Activated CD4-positive, alpha-beta memory T cell treated with anti-CD3 and anti-CD28 coated beads for 36 hours (primary cell): ENCODE data around the gene THTPA. TPM values are rescaled to one million over a fixed set of nuclear protein-coding genes. Genes with fewer than 3 reads are reported as not detected.

ENCODE experiments used
- CTCF ChIA-PET: fragments of 350-600 bp; sonication (Branson Sonifier 250); formaldehyde crosslinking; loops from one replicate; lab custom pipeline; 2021; ENCODE audit warnings: antibody characterized with exemption, inconsistent platforms; lab: Charles Lee
- POLR2A ChIA-PET: fragments of 350-600 bp; sonication (Branson Sonifier 250); formaldehyde crosslinking; loops from one replicate; lab custom pipeline; 2021; ENCODE audit warnings: antibody characterized with exemption; lab: Charles Lee
- DNase-seq: peaks from one replicate; pipeline ENCODE4 v3.0.0-alpha.2; 2020
- H3K27ac Mint-ChIP-seq: one replicate; pipeline ENCODE4 v1.8.0; 2021; ENCODE audit warnings: mixed read lengths
- H3K27me3 Mint-ChIP-seq: one replicate; pipeline ENCODE4 v1.8.0; 2021; ENCODE audit warnings: mixed read lengths
- H3K36me3 Mint-ChIP-seq: one replicate; pipeline ENCODE4 v1.8.0; 2021; ENCODE audit warnings: mixed read lengths
- H3K4me1 Mint-ChIP-seq: one replicate; pipeline ENCODE4 v1.8.0; 2021; ENCODE audit warnings: low read depth, mixed read lengths
- H3K4me3 Mint-ChIP-seq: one replicate; pipeline ENCODE4 v1.8.0; 2021; ENCODE audit warnings: mild to moderate bottlenecking, mixed read lengths
- H3K9me3 Mint-ChIP-seq: one replicate; pipeline ENCODE4 v1.8.0; 2021; ENCODE audit warnings: mixed read lengths
- intact Hi-C: fragments of 100-400 bp; cut with micrococcal nuclease; formaldehyde crosslinking; loops from one replicate; pipeline ENCODE4 v1.15.1; 2023
- total RNA-seq, 2 experiments: library from RNA; stranded (reverse); gene quantifications; one replicate each; pipeline ENCODE4 v1.2.3, GENCODE V29; 2021

The THTPA gene
- 1 to 10 TPM; 7.7 to 8.2 TPM for total RNA-seq

GRCh38 chr14:23555882-23556699 lies at the start of gene THTPA:
TSS of gene THTPA (plus strand) at chr14:23556271. CDS start at chr14:23556758, 487 bp downstream.
- Mint-ChIP-seq H3K27me3 (no peaks in the 10 kb centered on the region), H3K9me3 (no peaks in the 10 kb centered on the region), H3K36me3 (peaks cover 13% of the 10 kb centered on the region), H3K27ac (peak within 1 kb of the TSS; percentile 93), H3K4me3 (peak within 1 kb of the TSS; percentile 90), H3K4me1 (peaks cover 40% of the 10 kb centered on the region)
- CTCF ChIA-PET = interaction anchor here (0.6 to 11.3 kb wide), 5 partner anchors 8 to 233 kb away, joined by 3 to 223 read pairs (median 3); partner anchors contain the start of gene AP1G2
- DNase-seq = peak; percentile 95
- intact Hi-C loops = loop anchor here (1.0 to 5.0 kb wide), 5 partner anchors 11 to 269 kb away; partner anchors contain the start of genes AP1G2, HOMEZ, NGDN and PPP1R3E
- POLR2A ChIA-PET = interaction anchor here (1.0 to 1.3 kb wide), 2 partner anchors 11 to 234 kb away, joined by 4 read pairs; partner anchors contain the start of gene AP1G2

- POLR2A ChIA-PET = no interaction called here
- intact Hi-C loops = no loop called here
- Mint-ChIP-seq H3K27ac (no peak overlapping the region), H3K36me3 (no peaks in the 10 kb centered on the region), H3K4me3 (peak overlapping the region; percentile 53), H3K27me3 (no peaks in the 10 kb centered on the region), H3K9me3 (no peaks in the 10 kb centered on the region), H3K4me1 (peaks cover 3% of the 10 kb centered on the region)
- CTCF ChIA-PET = interaction anchor here (0.9 to 1.2 kb wide), 2 partner anchors 28 to 49 kb away, joined by 3 read pairs; no protein-coding TSS in a partner anchor
- peak; percentile 13 for DNase-seq
Measured at GRCh38 chr14:23512156-23512555, 43.9 kb upstream of the THTPA start.

- POLR2A ChIA-PET = no interaction called here
- CTCF ChIA-PET = no interaction called here
- no peaks in the 10 kb centered on the region for H3K9me3 Mint-ChIP-seq
- DNase-seq = no peak
- no peak overlapping the region for H3K4me3 Mint-ChIP-seq
- H3K27ac Mint-ChIP-seq = no peak overlapping the region
- peaks cover 3% of the 10 kb centered on the region for H3K4me1 Mint-ChIP-seq
- intact Hi-C loops = no loop called here
- no peaks in the 10 kb centered on the region for H3K27me3 Mint-ChIP-seq
- H3K36me3 Mint-ChIP-seq = no peaks in the 10 kb centered on the region
Measured at GRCh38 chr14:23513005-23513817, 42.9 kb upstream of the THTPA start.

- no peak overlapping the region for H3K4me3 Mint-ChIP-seq
- ChIA-PET CTCF (no interaction called here), POLR2A (no interaction called here)
- no peak overlapping the region for H3K27ac Mint-ChIP-seq
- no peaks in the 10 kb centered on the region for H3K27me3 Mint-ChIP-seq
- DNase-seq = no peak
- no peaks in the 10 kb centered on the region for H3K9me3 Mint-ChIP-seq
- H3K36me3 Mint-ChIP-seq = no peaks in the 10 kb centered on the region
- peaks cover 3% of the 10 kb centered on the region for H3K4me1 Mint-ChIP-seq
- intact Hi-C loops = no loop called here
Measured at GRCh38 chr14:23513818-23514643, 42.0 kb upstream of the THTPA start.

GRCh38 chr14:23514644-23514957 lies 41.5 kb upstream of the THTPA start:
- H3K36me3 Mint-ChIP-seq = no peaks in the 10 kb centered on the region
- no peaks in the 10 kb centered on the region for H3K9me3 Mint-ChIP-seq
- no peak for DNase-seq
- ChIA-PET CTCF (no interaction called here), POLR2A (no interaction called here)
- no peak overlapping the region for H3K4me3 Mint-ChIP-seq
- H3K4me1 Mint-ChIP-seq = peaks cover 3% of the 10 kb centered on the region
- intact Hi-C loops = no loop called here
- no peaks in the 10 kb centered on the region for H3K27me3 Mint-ChIP-seq
- H3K27ac Mint-ChIP-seq = no peak overlapping the region

- Mint-ChIP-seq H3K4me3 (no peak overlapping the region), H3K27ac (no peak overlapping the region), H3K9me3 (no peaks in the 10 kb centered on the region), H3K36me3 (no peaks in the 10 kb centered on the region), H3K27me3 (no peaks in the 10 kb centered on the region), H3K4me1 (no peaks in the 10 kb centered on the region)
- ChIA-PET CTCF (no interaction called here), POLR2A (no interaction called here)
- intact Hi-C loops = no loop called here
- DNase-seq = no peak
Measured at GRCh38 chr14:23517650-23518326, 38.3 kb upstream of the THTPA start.

GRCh38 chr14:23518709-23519108 lies 37.4 kb upstream of the THTPA start:
- Mint-ChIP-seq H3K4me1 (no peaks in the 10 kb centered on the region), H3K9me3 (no peaks in the 10 kb centered on the region), H3K36me3 (no peaks in the 10 kb centered on the region), H3K27ac (no peak overlapping the region), H3K4me3 (no peak overlapping the region), H3K27me3 (no peaks in the 10 kb centered on the region)
- intact Hi-C loops = no loop called here
- ChIA-PET POLR2A (no interaction called here), CTCF (no interaction called here)
- DNase-seq = no peak

GRCh38 chr14:23520899-23521533 lies 35.1 kb upstream of the THTPA start:
- no peaks in the 10 kb centered on the region for H3K9me3 Mint-ChIP-seq
- CTCF ChIA-PET = interaction anchor here (0.9 kb wide), 1 partner anchor 18 kb away, joined by 3 read pairs; no protein-coding TSS in a partner anchor

GRCh38 chr14:23521785-23522640 lies 34.1 kb upstream of the THTPA start:
- intact Hi-C loops = no loop called here
- Mint-ChIP-seq H3K27ac (no peak overlapping the region), H3K36me3 (no peaks in the 10 kb centered on the region), H3K9me3 (no peaks in the 10 kb centered on the region), H3K4me1 (no peaks in the 10 kb centered on the region), H3K4me3 (no peak overlapping the region), H3K27me3 (no peaks in the 10 kb centered on the region)
- POLR2A ChIA-PET = no interaction called here
- CTCF ChIA-PET = interaction anchor here (0.9 kb wide), 1 partner anchor 17 kb away, joined by 3 read pairs; no protein-coding TSS in a partner anchor
- no peak for DNase-seq

More at GRCh38 chr14:23520899-23521533, 35.1 kb upstream of the THTPA start:
- intact Hi-C loops = no loop called here
- no peak overlapping the region for H3K4me3 Mint-ChIP-seq
- H3K27ac Mint-ChIP-seq = no peak overlapping the region
- no peaks in the 10 kb centered on the region for H3K4me1 Mint-ChIP-seq
- POLR2A ChIA-PET = no interaction called here
- H3K36me3 Mint-ChIP-seq = no peaks in the 10 kb centered on the region
- H3K27me3 Mint-ChIP-seq = no peaks in the 10 kb centered on the region
- no peak for DNase-seq

GRCh38 chr14:23522643-23523198 lies 33.4 kb upstream of the THTPA start:
- intact Hi-C loops = no loop called here
- Mint-ChIP-seq H3K4me1 (no peaks in the 10 kb centered on the region), H3K4me3 (no peak overlapping the region), H3K27me3 (no peaks in the 10 kb centered on the region), H3K36me3 (no peaks in the 10 kb centered on the region), H3K9me3 (no peaks in the 10 kb centered on the region), H3K27ac (no peak overlapping the region)
- CTCF ChIA-PET = no interaction called here
- POLR2A ChIA-PET = no interaction called here
- no peak for DNase-seq
